Lower leg skin (tissue), 3 donors: ENCODE results near the gene CACNA1B.

ENCODE experiments used
- POLR2A ChIP-seq, 2 donors: fragments of 450-650 bp; IDR thresholded peaks; one replicate each; pipeline ENCODE4 v1.6.1; 2016 to 2017; ENCODE audit warnings: antibody characterized with exemption in 2 of 2, mild to moderate bottlenecking in 1 of 2, moderate library complexity in 1 of 2
- TF ChIP-seq, protein P1 (sequence below), 3 donors: fragments of 450-650 bp; IDR thresholded peaks; one replicate each; pipeline ENCODE4 v1.5.1; 2016; ENCODE audit warnings: antibody characterized with exemption in 3 of 3, mild to moderate bottlenecking in 3 of 3, moderate library complexity in 2 of 3

DNA sequence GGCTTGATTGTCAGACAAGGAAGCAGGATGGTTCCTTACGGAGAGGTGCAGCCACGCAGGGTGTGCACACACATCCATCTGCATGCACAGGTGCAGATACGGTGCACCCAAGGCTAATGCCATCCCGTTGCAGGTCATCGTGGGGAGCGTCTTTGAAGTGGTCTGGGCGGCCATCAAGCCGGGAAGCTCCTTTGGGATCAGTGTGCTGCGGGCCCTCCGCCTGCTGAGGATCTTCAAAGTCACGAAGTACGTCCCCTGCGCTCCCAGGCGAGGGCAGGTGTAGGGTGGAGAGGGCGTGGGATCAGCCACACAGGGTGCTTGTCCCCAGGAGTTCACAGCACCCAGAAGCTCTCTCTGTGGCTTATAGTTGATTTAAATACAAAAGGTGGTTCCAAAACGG lies 106.4 kb downstream of the CACNA1B start:
- TF ChIP-seq, protein P1, sequence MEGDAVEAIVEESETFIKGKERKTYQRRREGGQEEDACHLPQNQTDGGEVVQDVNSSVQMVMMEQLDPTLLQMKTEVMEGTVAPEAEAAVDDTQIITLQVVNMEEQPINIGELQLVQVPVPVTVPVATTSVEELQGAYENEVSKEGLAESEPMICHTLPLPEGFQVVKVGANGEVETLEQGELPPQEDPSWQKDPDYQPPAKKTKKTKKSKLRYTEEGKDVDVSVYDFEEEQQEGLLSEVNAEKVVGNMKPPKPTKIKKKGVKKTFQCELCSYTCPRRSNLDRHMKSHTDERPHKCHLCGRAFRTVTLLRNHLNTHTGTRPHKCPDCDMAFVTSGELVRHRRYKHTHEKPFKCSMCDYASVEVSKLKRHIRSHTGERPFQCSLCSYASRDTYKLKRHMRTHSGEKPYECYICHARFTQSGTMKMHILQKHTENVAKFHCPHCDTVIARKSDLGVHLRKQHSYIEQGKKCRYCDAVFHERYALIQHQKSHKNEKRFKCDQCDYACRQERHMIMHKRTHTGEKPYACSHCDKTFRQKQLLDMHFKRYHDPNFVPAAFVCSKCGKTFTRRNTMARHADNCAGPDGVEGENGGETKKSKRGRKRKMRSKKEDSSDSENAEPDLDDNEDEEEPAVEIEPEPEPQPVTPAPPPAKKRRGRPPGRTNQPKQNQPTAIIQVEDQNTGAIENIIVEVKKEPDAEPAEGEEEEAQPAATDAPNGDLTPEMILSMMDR (IDR thresholded peaks at IDR 0.05): no peak
- TF ChIP-seq POLR2A (IDR thresholded peaks at IDR 0.05): no peak
